Kidney glomerular epithelial cell (primary cell): ENCODE measurements around the gene UBAP2L.
A peak's percentile ranks its signal among the peaks of the same experiment; 100 is the strongest.
"Not testable (repeated sequence)": the region's sequence is repeated elsewhere in the genome, so short reads cannot be mapped to it uniquely, and the experiment has no call there.

ENCODE experiments used
- DNase-seq: peaks from one replicate; lab custom pipeline; 2025; lab: John Stamatoyannopoulos, UW

Gene UBAP2L

DNA sequence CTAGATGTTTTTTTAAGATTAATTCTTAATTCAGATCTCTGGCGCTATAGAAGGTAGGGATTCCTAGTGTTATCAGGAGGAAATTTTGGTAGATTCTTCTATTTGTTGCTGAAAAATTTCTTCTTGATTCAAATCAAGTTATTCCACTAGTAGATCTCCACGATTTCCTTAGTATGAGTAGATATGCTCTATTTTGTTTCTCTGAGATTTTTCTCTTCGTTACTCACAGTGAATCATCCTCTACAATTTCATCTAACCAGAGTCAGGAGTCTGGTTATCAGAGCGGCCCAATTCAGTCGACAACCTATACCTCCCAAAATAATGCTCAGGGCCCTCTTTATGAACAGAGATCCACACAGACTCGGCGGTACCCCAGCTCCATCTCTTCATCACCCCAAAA lies 32.9 kb downstream of the UBAP2L start:
- DNase-seq: no peak

GRCh38 chr1:154256686-154257085 lies 35.9 kb downstream of the UBAP2L start:
- DNase-seq: no peak

DNA sequence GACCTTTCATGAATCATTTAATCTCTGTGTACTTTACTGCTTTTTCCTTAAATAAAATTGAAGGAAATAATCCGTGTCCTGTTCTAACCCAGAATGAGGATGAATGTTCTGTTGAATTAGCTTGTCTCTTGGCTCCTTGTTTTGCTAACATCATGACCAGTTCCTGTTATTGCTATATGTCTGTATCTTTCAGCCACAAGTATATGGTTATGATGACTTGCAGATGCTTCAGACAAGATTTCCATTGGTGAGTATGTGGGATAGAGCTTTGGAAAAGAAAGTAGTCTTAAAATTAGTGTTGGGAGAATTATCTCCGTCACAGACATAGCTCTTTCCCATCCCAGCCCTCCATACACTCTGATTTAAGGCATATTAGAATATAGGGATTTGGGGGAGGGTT lies 38.0 kb downstream of the UBAP2L start:
- no peak for DNase-seq

- no peak for DNase-seq
These were observed 39.4 kb downstream of the UBAP2L start for GRCh38 chr1:154260127-154260526.

DNA sequence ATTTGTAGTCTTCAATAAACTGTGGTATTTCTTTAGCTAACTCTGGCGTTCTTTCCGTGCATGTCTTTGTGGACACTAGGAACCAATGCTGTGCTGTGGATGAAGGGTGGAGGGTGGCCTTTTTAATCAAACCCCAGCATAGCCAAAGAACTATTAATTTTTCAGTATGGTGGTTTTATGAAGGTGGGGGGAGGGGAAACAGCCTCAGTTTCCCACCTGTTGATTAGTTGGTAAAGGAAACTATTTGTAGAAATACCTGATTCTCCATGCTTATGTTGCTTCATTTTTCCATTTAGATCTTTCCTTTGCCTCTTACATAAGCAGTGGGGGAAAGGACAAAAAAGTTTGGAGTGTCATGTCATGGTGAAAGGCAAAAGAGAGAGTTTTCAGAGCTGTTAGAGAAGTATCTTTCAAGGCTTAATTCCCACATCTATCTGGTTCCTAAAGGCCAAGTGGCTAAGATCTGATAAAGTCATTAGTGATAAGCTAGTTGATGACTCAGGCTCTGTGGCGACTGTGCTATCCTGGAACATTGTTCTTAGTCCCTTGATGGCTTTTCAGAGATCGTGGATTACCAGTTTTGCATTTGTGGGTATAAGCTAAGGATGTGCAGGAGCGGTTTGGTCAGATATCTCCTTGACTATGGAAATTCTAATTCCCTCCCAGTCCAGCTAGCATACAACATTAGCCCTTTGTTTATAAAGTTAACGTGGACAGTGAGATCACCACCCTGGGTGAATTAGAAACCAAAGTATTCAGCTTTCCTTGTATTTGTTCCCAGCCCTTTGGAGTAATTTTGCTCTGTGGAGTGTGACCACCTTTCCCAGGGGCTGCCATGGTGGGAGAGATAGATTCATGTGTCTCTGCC lies 42.9 kb downstream of the UBAP2L start:
- DNase-seq: no peak

DNA sequence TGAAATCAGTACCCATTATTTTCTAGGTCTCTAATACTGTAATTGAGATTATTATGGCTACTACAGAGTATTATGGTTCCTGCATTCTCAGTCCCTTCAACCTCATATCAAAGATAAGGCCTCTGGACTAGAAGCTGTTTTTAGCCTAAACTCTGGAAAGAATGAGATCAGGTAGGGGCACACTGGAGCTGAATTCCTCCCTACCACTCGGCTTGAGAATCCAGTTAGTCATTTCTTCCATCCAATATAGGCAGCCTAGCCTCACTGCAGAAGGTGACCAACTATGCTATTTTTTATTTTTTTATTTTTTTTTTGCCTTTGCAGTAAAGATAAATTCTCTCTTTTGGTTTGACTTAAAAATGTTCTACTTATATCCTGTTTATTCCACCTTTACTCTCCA lies 43.7 kb downstream of the UBAP2L start:
- DNase-seq: no peak

- no peak for DNase-seq
These were observed 44.8 kb downstream of the UBAP2L start for GRCh38 chr1:154265586-154265985.

GRCh38 chr1:154270833-154271232 lies 50.1 kb downstream of the UBAP2L start:
- no peak for DNase-seq

DNA sequence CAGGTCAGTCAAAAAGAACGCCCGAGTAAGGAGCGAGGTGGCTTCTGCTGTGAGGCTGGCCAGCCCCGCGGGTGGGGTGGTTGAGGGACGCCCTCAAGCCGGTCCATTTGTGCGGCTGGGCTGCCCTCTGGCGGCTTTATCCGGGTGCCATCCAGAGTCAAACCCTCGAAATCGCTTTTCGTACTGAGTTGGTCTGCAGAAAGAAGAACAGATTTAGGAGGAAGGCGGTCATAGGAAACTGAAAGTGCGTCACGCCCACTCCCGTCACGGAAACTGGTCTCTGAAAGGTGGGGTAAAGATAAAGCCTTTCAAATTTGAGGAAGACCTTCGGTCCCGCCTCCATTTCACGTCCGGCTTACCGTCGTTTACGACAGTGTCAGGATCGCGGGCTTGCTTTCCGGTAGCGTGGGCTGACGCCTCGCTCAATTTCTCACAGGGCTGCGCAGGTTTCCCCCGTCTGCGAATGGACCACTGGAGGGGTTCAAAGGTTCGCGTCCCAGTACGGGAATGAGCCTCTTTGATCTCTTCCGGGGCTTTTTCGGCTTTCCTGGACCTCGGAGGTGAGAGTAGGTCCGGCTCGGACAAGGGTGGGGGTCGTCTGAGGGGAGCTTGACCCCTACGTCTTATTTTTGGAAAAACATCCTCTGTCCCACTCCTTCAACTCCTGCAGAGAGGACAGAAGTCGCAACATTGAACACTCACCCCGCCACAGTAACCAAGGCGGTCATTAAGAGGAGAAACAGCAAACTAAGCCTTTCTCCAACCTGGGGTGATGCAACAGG lies 51.7 kb downstream of the UBAP2L start, which contains the start of gene HAX1:
HAX1 (plus strand) TSS at position 413 of the 782 bp plus-strand sequence; CDS start at position 508, 95 bp downstream.
- peak; percentile 88 for DNase-seq

DNA sequence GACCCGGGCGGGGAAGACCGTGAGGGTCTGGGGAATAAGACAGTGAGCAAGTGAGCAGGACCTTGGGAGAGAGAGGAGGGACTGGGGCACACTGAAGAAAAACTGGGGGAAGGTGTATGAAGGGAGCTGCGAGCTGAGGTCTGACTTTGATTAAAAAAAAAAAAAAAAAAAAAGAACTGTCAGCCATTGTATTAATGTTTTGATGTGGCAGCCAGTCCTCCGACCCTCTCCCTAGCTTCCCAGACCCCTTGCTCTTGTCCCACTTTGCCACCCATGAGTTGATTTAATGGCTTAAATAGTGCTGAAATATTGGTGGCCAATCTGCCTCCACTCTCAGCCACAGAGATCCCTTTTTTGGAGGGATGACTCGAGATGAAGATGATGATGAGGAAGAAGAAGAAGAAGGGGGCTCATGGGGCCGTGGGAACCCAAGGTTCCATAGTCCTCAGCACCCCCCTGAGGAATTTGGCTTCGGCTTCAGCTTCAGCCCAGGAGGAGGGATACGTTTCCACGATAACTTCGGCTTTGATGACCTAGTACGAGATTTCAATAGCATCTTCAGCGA lies 52.3 kb downstream of the UBAP2L start:
- DNase-seq: no peak

GRCh38 chr1:154276797-154277196 lies 56.0 kb downstream of the UBAP2L start:
- no peak for DNase-seq

DNA sequence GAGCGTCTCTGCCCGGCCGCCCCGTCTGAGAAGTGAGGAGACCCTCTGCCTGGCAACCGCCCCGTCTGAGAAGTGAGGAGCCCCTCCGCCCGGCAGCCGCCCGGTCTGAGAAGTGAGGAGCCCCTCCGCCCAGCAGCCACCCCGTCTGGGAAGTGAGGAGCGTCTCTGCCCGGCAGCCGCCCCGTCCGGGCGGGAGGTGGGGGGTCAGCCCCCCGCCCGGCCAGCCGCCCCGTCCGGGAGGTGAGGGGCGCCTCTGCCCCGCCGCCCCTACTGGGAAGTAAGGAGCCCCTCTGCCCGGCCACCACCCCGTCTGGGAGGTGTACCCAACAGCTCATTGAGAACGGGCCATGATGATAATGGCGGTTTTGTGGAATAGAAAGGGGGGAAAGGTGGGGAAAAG lies 66.8 kb downstream of the UBAP2L start:
- DNase-seq: not testable (repeated sequence)

- DNase-seq: no peak
These were observed 67.9 kb downstream of the UBAP2L start for GRCh38 chr1:154288661-154289060.

- no peak for DNase-seq
These were observed 70.2 kb downstream of the UBAP2L start for GRCh38 chr1:154290921-154291320.

DNA sequence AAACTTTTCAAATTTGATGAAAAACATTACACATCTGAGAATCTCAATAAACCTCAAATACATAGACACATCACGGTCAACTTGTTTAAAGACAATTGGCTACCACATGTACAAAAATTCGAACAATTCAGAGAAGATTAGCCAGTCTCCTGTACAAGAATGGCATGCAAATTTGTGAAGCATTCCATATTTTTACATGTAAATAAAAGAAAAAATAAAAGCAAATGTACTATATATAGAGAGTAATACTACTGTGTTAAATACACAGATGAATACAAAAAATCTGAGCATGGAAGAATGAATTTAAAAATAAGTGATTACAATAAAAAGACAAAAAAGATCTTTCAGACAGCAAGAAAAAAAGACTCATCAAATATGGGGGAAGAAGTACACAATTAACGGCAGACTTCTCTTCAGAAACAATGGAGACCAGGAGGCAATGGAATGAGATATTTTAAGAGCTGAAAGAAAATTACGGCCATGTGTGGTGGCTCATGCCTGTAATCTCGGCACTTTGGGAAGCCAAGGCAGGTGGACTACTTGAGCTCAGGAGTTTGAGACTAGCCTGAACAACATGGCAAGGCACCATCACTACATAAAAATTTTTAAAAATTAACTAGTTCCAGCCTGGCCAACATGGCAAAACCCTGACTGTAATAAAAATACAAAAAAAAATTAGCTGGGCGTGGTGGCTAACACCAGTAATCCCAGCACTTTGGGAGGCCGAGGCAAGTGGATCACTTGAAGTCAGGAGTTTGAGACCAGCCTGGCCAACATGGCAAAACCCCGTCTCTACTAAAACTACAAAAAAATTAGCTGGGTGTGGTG lies 74.9 kb downstream of the UBAP2L start:
- DNase-seq: no peak

DNA sequence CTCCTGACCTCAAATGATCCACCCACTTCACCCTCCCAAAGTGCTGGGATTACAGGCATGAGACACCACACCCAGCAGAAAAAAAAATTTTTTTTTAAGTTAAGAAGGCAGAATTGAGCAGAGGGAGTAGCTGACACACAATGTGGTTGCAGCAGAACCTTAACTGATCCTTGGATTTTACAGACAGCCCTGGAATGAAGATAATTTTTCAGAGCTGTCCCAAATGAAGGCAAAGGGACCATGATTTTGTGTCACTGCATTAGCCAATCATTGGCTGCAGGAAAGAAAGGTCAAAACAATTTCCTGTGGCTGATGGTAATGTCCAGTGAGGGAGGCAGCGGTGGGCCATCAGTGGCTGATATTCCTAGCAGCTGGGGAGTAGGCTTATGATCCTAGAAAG lies 80.8 kb downstream of the UBAP2L start:
- no peak for DNase-seq

DNA sequence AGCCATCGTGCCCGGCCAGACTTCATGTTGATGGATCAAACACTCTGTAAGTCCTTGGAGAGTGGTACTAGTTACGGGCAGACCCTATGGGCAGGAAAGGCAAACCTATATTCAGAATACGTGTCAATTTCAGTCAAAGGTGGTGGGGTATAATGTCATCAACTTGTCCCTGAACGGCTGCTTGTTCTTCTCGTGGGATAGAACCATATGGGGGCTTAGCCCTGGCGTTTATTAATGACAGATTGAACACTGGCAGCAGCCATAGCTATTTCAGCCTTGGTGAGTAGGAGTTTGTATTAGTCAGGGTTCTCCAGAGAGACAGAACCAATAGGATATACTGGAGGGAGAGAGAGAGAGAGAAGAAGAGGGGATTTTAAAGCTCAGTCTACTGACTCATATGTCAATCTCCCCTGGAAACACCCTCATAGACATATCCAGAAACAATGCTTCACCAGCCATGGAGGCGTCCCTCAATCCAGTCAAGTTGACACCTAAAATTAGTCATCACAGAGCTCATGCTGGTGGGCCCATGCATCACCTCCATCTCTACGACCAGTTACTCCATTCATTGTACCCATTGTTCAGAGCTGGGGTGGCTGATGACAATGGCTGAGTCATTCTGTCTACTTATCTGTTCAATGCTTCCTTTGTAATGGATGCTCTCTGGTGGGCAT lies 84.0 kb downstream of the UBAP2L start:
- DNase-seq: no peak

- DNase-seq: no peak
These were observed 85.4 kb downstream of the UBAP2L start for GRCh38 chr1:154306151-154306550.

- DNase-seq: not testable (repeated sequence)
These were observed 87.0 kb downstream of the UBAP2L start for GRCh38 chr1:154307670-154308270.

DNA sequence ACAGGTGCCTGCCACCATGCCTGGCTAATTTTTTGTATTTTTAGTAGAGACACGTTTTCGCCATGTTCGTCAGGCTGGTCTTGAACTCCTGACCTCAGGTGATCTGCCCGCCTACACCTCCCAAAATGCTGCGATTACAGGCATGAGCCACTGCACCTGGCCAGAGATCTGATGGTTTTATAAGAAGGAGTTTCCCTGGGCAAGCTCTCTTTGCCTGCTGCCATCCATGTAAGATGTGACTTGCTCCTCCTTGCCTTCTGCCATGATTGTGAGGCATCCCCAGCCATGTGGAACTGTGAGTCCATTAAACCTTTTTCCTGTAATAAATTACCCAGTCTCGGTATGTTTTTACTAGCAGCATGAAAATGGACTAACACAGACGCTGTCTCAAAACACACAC lies 88.4 kb downstream of the UBAP2L start:
- not testable (repeated sequence) for DNase-seq
